Lower leg skin (tissue), 4 donors: ENCODE data around the gene TRIM45. TPM values are rescaled to one million over a fixed set of nuclear protein-coding genes. Genes with fewer than 3 reads are reported as not detected.
"Not testable (repeated sequence)": the region's sequence is repeated elsewhere in the genome, so short reads cannot be mapped to it uniquely, and the experiment has no call there.

Experiments used
- DNase-seq, 2 donors: peaks; one replicate each; pipeline ENCODE4 v3.0.0-alpha.2; 2019; ENCODE audit warnings: low spot score in 2 of 2
- H3K4me3 ChIP-seq: fragments of 200-600 bp; sonication (generic); 2 replicates; pipeline ENCODE4 v1.5.1; 2017; ENCODE audit warnings: mild to moderate bottlenecking, low read depth; ENCODE audit not compliant: poor library complexity, severe bottlenecking
- POLR2A ChIP-seq, 2 donors: fragments of 450-650 bp; IDR thresholded peaks; one replicate each; pipeline ENCODE4 v1.6.1; 2016 to 2017; ENCODE audit warnings: antibody characterized with exemption in 2 of 2, mild to moderate bottlenecking in 1 of 2, moderate library complexity in 1 of 2
- WGBS, 2 donors: methylation state at CpG; one replicate each; pipeline ENCODE4 v1.1.5; 2018; 5-methylcytosine and 5-hydroxymethylcytosine counted together
- intact Hi-C: fragments of 100-400 bp; cut with DNase I; formaldehyde crosslinking; loops from one replicate; pipeline ENCODE4 v1.15.0; 2023; ENCODE audit warnings: low total_unique reads
- total RNA-seq, 4 donors: library from RNA; depleted of rRNA; stranded (reverse); fragments of >200 nt; gene quantifications; one replicate each; pipeline ENCODE4 v1.1.0, GENCODE V29; 2016
- TF ChIP-seq, protein P1 (sequence below), 3 donors: fragments of 450-650 bp; IDR thresholded peaks; one replicate each; pipeline ENCODE4 v1.5.1; 2016; ENCODE audit warnings: antibody characterized with exemption in 3 of 3, mild to moderate bottlenecking in 3 of 3, moderate library complexity in 2 of 3

Gene TRIM45
- total RNA-seq, 4 donors from 2014 or later: 0.84 to 3.9 (median 1.8) TPM

DNA sequence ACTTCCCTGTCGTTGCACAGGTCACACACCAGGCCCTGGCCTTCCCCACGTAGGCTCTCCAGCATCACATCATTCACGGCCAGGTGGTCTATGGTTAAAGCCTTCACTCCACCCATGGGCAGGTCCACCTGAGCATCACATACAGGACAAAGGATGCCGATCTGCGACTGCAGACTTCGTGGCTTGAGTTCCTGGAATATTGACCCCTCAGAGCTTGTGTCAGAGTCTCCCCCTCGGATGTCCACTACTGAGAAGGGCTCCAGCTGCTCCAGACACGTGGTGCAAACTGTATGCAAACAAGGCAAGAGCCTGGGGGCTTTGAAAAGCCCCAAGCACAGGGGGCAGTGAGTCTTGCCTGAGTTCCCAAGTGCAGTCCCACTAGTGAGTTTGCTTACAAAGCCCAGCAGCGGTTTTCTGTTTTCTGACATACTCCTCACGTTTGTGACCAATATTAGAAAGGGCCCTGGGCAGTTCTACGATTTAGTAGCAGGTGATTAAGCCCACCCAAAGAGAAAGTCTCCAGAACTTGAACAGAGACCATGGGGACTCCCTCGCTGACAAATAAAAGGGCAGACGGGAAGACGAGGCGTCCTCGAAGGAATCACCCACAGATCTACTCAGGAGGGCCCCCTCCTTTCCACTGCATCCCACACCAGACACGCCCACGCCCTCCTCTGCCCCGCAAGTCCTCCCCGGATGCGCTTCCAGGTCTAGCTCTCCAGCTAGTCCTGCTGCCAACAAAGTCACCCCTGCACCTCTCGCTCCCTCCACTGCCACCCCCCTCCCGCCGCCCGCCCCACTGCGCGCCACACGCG, 568 bp downstream of the TRIM45 start:
- DNase-seq: no peak
- no peak for TF ChIP-seq POLR2A (IDR thresholded peaks at IDR 0.05)
- TF ChIP-seq, protein P1, sequence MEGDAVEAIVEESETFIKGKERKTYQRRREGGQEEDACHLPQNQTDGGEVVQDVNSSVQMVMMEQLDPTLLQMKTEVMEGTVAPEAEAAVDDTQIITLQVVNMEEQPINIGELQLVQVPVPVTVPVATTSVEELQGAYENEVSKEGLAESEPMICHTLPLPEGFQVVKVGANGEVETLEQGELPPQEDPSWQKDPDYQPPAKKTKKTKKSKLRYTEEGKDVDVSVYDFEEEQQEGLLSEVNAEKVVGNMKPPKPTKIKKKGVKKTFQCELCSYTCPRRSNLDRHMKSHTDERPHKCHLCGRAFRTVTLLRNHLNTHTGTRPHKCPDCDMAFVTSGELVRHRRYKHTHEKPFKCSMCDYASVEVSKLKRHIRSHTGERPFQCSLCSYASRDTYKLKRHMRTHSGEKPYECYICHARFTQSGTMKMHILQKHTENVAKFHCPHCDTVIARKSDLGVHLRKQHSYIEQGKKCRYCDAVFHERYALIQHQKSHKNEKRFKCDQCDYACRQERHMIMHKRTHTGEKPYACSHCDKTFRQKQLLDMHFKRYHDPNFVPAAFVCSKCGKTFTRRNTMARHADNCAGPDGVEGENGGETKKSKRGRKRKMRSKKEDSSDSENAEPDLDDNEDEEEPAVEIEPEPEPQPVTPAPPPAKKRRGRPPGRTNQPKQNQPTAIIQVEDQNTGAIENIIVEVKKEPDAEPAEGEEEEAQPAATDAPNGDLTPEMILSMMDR (IDR thresholded peaks at IDR 0.05): no peak
- peak overlapping the region; percentile 56 for H3K4me3 ChIP-seq
- 15 to 21% methylated on average over 23 to 29 of the region's 29 CpGs for WGBS, 2 donors
- intact Hi-C loops: loop anchor here (5.0 kb wide), 1 partner anchor 54 kb away; no protein-coding TSS in a partner anchor

DNA sequence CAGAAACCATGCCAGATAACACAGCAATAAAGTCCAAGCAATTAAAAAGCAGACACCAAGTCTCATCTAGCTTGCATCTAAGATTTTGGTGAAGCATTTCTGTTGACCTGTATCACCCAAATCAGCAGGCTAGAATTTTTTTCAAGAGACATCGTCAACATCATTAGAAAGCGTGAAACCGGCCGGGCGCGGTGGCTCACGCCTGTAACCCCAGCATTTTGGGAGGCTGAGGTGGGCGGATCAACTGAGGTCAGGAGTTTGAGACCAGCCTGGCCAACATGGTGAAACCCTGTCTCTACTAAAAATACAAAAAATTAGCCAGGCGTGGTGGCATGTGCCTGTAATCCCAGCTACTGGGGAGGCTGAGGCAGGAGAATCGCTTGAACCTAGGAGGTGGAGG, 2.4 kb downstream of the TRIM45 start:
- intact Hi-C loops, DNase-seq, H3K4me3 ChIP-seq: not testable (repeated sequence)
- WGBS, 2 donors: 94 to 98% methylated on average over 10 of the region's 10 CpGs

DNA sequence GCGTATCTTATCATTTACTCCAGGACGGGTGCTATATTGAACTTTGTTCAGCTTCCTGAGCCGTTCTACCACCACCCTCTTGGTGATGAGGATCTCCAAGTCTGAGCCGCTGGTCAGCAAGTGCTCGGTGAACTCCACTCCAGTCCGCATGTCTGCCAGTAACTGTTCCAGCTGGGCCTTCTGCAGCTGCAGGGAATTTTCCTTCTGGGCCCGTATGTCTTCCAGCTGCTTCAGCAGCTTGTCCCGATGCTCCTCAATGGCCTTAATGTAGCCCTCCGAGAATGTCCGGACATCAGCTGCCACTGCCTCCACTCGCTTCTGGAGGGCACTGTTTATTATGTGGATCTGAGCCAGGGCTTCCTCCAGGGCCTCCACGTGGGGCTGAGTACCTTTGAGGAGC, 3.4 kb downstream of the TRIM45 start:
- TF ChIP-seq POLR2A (IDR thresholded peaks at IDR 0.05): no peak
- TF ChIP-seq, protein P1 (IDR thresholded peaks at IDR 0.05): no peak
- intact Hi-C loops: no loop called here
- DNase-seq: no peak
- WGBS, 2 donors: 82 to 90% methylated on average over 12 of the region's 12 CpGs
- no peak overlapping the region for H3K4me3 ChIP-seq

DNA sequence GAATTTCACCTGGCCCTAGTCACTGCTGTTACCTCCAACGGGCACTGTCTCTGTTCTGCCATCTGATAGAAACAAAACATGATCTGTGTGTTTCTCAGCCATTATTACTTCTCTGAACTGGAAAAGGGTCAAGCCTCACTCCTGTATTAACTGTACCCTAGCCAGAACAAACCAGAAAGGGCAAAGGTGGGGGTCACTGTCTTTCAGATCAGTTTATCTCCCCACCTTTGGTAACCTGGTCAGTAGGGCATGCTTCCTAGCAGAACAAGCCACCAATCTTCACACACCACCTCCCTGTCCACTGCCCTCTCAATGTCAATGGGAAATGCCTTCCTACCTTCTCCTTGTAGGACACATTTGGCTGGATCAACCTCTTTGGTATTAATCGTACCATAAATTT, 3.9 kb downstream of the TRIM45 start:
- TF ChIP-seq, protein P1 (IDR thresholded peaks at IDR 0.05): no peak
- no peak for TF ChIP-seq POLR2A (IDR thresholded peaks at IDR 0.05)
- intact Hi-C loops: no loop called here
- H3K4me3 ChIP-seq: no peak overlapping the region
- no peak for DNase-seq
- 75 to 89% methylated on average over 2 of the region's 2 CpGs for WGBS, 2 donors

DNA sequence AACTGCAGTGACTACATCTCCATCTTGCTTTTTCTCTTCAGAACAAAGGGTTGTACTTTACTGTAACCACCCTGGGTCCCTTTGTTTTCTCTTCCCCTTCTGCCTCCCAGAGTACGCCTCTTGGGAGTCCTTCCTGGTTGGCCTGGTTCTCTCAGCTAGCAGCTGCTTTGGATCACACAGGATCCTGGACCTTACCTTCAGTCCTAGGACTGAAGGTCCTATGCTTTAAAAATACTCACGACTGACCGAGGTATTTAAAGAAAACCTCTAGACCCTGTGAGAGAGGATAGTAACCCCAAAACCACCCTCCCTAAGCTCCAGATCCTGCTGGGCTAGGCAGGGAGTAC, 4.8 kb downstream of the TRIM45 start:
- H3K4me3 ChIP-seq: no peak overlapping the region
- no peak for DNase-seq
- TF ChIP-seq, protein P1 (IDR thresholded peaks at IDR 0.05): no peak
- TF ChIP-seq POLR2A (IDR thresholded peaks at IDR 0.05): no peak
- intact Hi-C loops: no loop called here
- WGBS, 2 donors: 86 to 93% methylated on average over 3 of the region's 3 CpGs

DNA sequence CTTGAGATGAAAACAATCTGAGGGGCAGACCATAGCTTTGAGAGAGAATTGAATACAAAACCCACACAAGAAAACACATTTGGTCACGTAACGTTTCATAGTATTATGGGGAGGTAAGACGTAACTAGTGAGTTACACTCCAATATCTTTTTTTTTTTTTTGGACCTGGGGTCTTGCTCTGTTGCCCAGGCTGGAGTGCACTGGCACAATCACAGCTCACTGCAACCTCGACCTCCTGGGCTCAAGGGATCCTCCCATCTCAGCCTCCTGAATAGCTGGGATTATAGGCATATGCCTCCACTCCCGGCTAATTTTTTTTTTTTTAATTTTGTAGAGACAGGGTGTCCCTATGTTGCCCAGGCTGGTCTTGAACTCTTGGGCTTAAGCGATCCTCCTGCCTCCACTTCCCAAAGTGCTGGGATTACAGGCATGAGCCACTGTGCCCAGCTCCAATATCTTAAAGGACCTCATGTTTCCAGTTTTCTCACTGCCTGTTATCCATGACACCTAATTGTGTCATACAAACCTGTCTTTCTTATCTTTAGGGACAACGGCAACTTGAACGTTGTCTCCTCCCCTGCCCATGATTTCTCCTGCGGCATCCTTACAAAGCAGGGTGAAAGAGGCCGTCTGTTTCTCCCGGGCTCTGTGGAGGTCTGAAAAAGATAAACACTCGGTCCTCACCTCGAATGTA, 5.3 kb downstream of the TRIM45 start:
- intact Hi-C loops: no loop called here
- H3K4me3 ChIP-seq: no peak overlapping the region
- WGBS, 2 donors: 90 to 93% methylated on average over 13 of the region's 13 CpGs
- no peak for DNase-seq
- no peak for TF ChIP-seq POLR2A (IDR thresholded peaks at IDR 0.05)
- TF ChIP-seq, protein P1 (IDR thresholded peaks at IDR 0.05): no peak
